Activated B cell treated with CpG ODN at 0.5 μM for 24 hours (primary cell): ENCODE data around the gene KLHL12. TPM values are rescaled to one million over a fixed set of nuclear protein-coding genes. Genes with fewer than 3 reads are reported as not detected.

ENCODE experiments used
- ATAC-seq: fragments of 200-7000 bp; cut with Tn5 transposase; one replicate; pipeline ENCODE4 v1.10.0; 2021; ENCODE audit warnings: low read depth, mild to moderate bottlenecking, moderate library complexity
- CTCF ChIA-PET: fragments of 350-600 bp; sonication (Branson Sonifier 250); formaldehyde crosslinking; loops from one replicate; lab custom pipeline; 2021; ENCODE audit warnings: antibody characterized with exemption; lab: Charles Lee
- POLR2A ChIA-PET: fragments of 350-600 bp; sonication (Branson Sonifier 250); formaldehyde crosslinking; loops from one replicate; lab custom pipeline; 2021; ENCODE audit warnings: antibody characterized with exemption; lab: Charles Lee
- DNase-seq: peaks from one replicate; pipeline ENCODE4 v3.0.0; 2022
- H3K27ac Mint-ChIP-seq: one replicate; pipeline ENCODE4 v1.8.0; 2020; ENCODE audit warnings: mixed read lengths
- H3K27me3 Mint-ChIP-seq: one replicate; pipeline ENCODE4 v1.8.0; 2021; ENCODE audit warnings: mixed read lengths
- H3K36me3 Mint-ChIP-seq: one replicate; pipeline ENCODE4 v1.8.0; 2021; ENCODE audit warnings: low read depth, mixed read lengths
- H3K4me1 Mint-ChIP-seq: one replicate; pipeline ENCODE4 v1.8.0; 2021; ENCODE audit warnings: mixed read lengths
- H3K4me3 Mint-ChIP-seq: one replicate; pipeline ENCODE4 v1.8.0; 2020; ENCODE audit warnings: mild to moderate bottlenecking, mixed read lengths
- H3K9me3 Mint-ChIP-seq: one replicate; pipeline ENCODE4 v1.8.0; 2020; ENCODE audit warnings: mixed read lengths
- CTCF ChIP-seq: fragments of 200-600 bp; IDR thresholded peaks from one replicate; pipeline ENCODE4 v1.8.0; 2022; ENCODE audit warnings: antibody characterized with exemption, mild to moderate bottlenecking
- intact Hi-C: fragments of 100-400 bp; cut with micrococcal nuclease; formaldehyde crosslinking; loops from one replicate; pipeline ENCODE4 v1.15.1; 2024
- total RNA-seq: library from RNA; stranded (reverse); gene quantifications from 2 replicates; pipeline ENCODE4 v1.2.3, GENCODE V29; 2022

The KLHL12 gene
- total RNA-seq, 1 donor from 2014 or later, result 30.8 TPM

GRCh38 chr1:202860744-202861419 lies 66.2 kb downstream of the KLHL12 start:
- Mint-ChIP-seq H3K36me3 (no peaks in the 10 kb centered on the region), H3K27me3 (peaks cover 14% of the 10 kb centered on the region), H3K4me3 (peak overlapping the region; percentile 89), H3K27ac (no peak overlapping the region), H3K9me3 (no peaks in the 10 kb centered on the region), H3K4me1 (peaks cover 13% of the 10 kb centered on the region)
- DNase-seq (peak; percentile 23), ATAC-seq (peak; percentile 32)
- TF ChIP-seq CTCF, result no peak
- intact Hi-C loops, result loop anchor here (2.0 kb wide), 1 partner anchor 50 kb away; the partner anchor contains the start of gene PCAT6
- ChIA-PET POLR2A (interaction anchor here (2.2 kb wide), 1 partner anchor 28 kb away, joined by 8 read pairs; the partner anchor contains the start of gene RABIF), CTCF (no interaction called here)

GRCh38 chr1:202858789-202859414 lies 68.1 kb downstream of the KLHL12 start:
- CTCF ChIA-PET, result no interaction called here
- Mint-ChIP-seq H3K27me3 (peaks cover 14% of the 10 kb centered on the region), H3K27ac (no peak overlapping the region), H3K4me3 (no peak overlapping the region), H3K9me3 (no peaks in the 10 kb centered on the region), H3K36me3 (no peaks in the 10 kb centered on the region), H3K4me1 (peaks cover 13% of the 10 kb centered on the region)
- no peak for TF ChIP-seq CTCF
- DNase-seq (no peak), ATAC-seq (no peak)
- POLR2A ChIA-PET, result no interaction called here
- intact Hi-C loops, result no loop called here

- no peak overlapping the region for H3K27ac Mint-ChIP-seq
- no peak for ATAC-seq
- peaks cover 14% of the 10 kb centered on the region for H3K27me3 Mint-ChIP-seq
- H3K4me3 Mint-ChIP-seq, result no peak overlapping the region
- no peaks in the 10 kb centered on the region for H3K36me3 Mint-ChIP-seq
- no peaks in the 10 kb centered on the region for H3K9me3 Mint-ChIP-seq
- POLR2A ChIA-PET, result no interaction called here
- intact Hi-C loops, result no loop called here
- no peak for DNase-seq
- peaks cover 13% of the 10 kb centered on the region for H3K4me1 Mint-ChIP-seq
- TF ChIP-seq CTCF, result no peak
- CTCF ChIA-PET, result no interaction called here
These were observed 68.7 kb downstream of the KLHL12 start for GRCh38 chr1:202858331-202858730.

GRCh38 chr1:202857136-202857610 lies 69.9 kb downstream of the KLHL12 start:
- peaks cover 14% of the 10 kb centered on the region for H3K27me3 Mint-ChIP-seq
- H3K36me3 Mint-ChIP-seq, result no peaks in the 10 kb centered on the region
- intact Hi-C loops, result no loop called here
- POLR2A ChIA-PET, result no interaction called here
- no peak overlapping the region for H3K27ac Mint-ChIP-seq
- CTCF ChIA-PET, result no interaction called here
- peaks cover 12% of the 10 kb centered on the region for H3K4me1 Mint-ChIP-seq
- ATAC-seq, result no peak
- no peak overlapping the region for H3K4me3 Mint-ChIP-seq
- H3K9me3 Mint-ChIP-seq, result no peaks in the 10 kb centered on the region
- DNase-seq, result no peak
- no peak for TF ChIP-seq CTCF

GRCh38 chr1:202856014-202856413 lies 71.0 kb downstream of the KLHL12 start:
- POLR2A ChIA-PET, result no interaction called here
- Mint-ChIP-seq H3K27ac (no peak overlapping the region), H3K4me1 (peaks cover 10% of the 10 kb centered on the region), H3K4me3 (no peak overlapping the region), H3K27me3 (peaks cover 8% of the 10 kb centered on the region), H3K36me3 (no peaks in the 10 kb centered on the region), H3K9me3 (no peaks in the 10 kb centered on the region)
- ATAC-seq (no peak), DNase-seq (no peak)
- intact Hi-C loops, result no loop called here
- CTCF ChIA-PET, result no interaction called here
- TF ChIP-seq CTCF, result no peak
